Measurements from ENCODE around the gene LRFN3.
A peak's percentile ranks its signal among the peaks of the same experiment; 100 is the strongest.

Gene LRFN3

DNA sequence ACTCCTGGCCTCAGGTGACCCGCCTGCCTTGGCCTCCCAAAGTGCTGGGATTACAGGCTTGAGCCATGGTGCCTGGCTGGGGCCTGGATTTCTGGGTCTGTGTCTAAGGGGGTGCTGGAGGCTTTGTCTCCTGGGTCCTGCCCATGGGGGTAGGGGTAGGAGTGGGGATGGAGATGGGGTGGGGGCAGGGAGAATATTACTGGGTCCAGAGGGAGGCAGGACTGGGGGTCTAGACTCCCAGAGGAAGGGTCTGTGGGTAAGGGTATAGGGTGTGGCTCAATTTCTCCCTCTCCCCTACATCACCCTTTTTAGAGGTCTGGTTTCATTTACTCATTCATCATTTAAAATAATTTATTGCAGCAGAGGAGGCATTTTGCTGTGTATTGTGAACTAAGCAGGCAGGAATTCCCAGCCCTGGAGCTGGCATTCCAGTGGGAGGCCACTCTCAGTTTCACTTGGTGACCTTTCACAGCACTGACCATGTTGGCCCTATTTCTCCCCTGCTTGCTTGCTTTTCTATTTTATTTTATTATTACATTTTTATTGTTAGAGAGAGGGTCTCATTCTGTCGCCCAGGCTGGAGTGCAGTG lies 35.0 kb upstream of the LRFN3 start:
- Histone ChIP-seq H4K20me1 (ENCODE audit: insufficient read depth, low read length) (peaks cover 29% of the 10 kb centered on the region), H3K4me1 (ENCODE audit: low read length) (peaks cover 52% of the 10 kb centered on the region), H2AFZ (ENCODE audit: low read depth, low read length) (no peak overlapping the region), H3K9ac (ENCODE audit: low read length) (peak overlapping the region; percentile 100), H3K36me3 (replicated peaks; ENCODE audit: low read depth, low read length) (peaks cover 26% of the 10 kb centered on the region), H3K27ac (ENCODE audit: low read length) (no peak overlapping the region), H3K4me2 (ENCODE audit: low read length) (peak overlapping the region; percentile 91), H3K27me3 (ENCODE audit: low read depth, low read length) (no peaks in the 10 kb centered on the region), H3K79me2 (ENCODE audit: low read length) (peaks cover 43% of the 10 kb centered on the region), H3K9me3 (ENCODE audit: insufficient read depth, low read length) (no peaks in the 10 kb centered on the region), H3K4me3 (ENCODE audit: low read length) (peak overlapping the region; percentile 98)
- TF ChIP-seq EZH2phosphoT487 (IDR thresholded peaks at IDR 0.05; ENCODE audit: low read depth) (no peak), CTCF (IDR thresholded peaks at IDR 0.05; ENCODE audit: low read depth, low read length) (no peak)

- Histone ChIP-seq H3K36me3 (replicated peaks; ENCODE audit: low read depth, low read length) (peaks cover 17% of the 10 kb centered on the region), H4K20me1 (ENCODE audit: insufficient read depth, low read length) (peaks cover 20% of the 10 kb centered on the region), H3K27me3 (ENCODE audit: low read depth, low read length) (no peaks in the 10 kb centered on the region), H3K79me2 (ENCODE audit: low read length) (peaks cover 37% of the 10 kb centered on the region), H2AFZ (ENCODE audit: low read depth, low read length) (peak within 1 kb of the TSS; percentile 20; the same call in 1 of the 2 replicates), H3K9me3 (ENCODE audit: insufficient read depth, low read length) (no peaks in the 10 kb centered on the region), H3K4me1 (ENCODE audit: low read length) (peaks cover 52% of the 10 kb centered on the region), H3K9ac (ENCODE audit: low read length) (peak within 1 kb of the TSS; percentile 100), H3K4me2 (ENCODE audit: low read length) (peak within 1 kb of the TSS; percentile 91), H3K4me3 (ENCODE audit: low read length) (peak within 1 kb of the TSS; percentile 98), H3K27ac (ENCODE audit: low read length) (peak within 1 kb of the TSS; percentile 16)
- TF ChIP-seq EZH2phosphoT487 (IDR thresholded peaks at IDR 0.05; ENCODE audit: low read depth) (no peak), CTCF (IDR thresholded peaks at IDR 0.05; ENCODE audit: low read depth, low read length) (no peak)
Measured at GRCh38 chr19:35901854-35902661, 34.1 kb upstream of the LRFN3 start, which contains the start of gene HCST. HCST (plus strand) TSS chr19:35902529; CDS start chr19:35902594, 65 bp downstream.

DNA sequence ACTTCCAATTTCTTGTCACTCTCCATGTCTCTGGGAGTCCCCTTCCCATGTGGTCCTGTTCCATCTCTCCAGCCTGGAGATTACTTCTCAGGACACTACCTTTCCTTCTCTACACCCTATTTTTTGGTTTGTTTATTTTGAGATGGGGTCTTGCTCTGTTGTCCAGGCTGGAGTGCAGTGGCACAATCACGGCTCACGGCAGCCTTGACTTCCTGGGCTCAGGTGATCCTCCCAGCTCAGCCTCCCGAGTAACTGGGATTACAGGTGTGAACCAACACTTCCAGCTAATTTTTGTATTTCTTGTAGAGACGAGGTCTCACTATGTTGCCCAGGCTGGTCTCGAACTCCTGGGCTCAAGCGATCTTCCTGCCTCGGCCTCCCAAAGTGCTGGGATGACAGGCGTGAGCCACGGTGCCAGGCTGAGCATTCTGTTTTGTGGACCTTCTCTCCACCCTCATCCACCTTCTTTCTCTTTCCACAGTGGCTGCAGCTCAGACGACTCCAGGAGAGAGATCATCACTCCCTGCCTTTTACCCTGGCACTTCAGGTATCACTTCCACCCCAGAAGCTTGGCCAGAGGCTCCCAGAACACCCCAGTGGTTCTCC lies 33.2 kb upstream of the LRFN3 start:
- peaks cover 13% of the 10 kb centered on the region for H4K20me1 ChIP-seq (ENCODE audit: insufficient read depth, low read length)

More for the DNA sequence above, 33.2 kb upstream of the LRFN3 start:
- no peak for TF ChIP-seq EZH2phosphoT487 (IDR thresholded peaks at IDR 0.05; ENCODE audit: low read depth)
- no peak for TF ChIP-seq CTCF (IDR thresholded peaks at IDR 0.05; ENCODE audit: low read depth, low read length)
- Histone ChIP-seq H3K27me3 (ENCODE audit: low read depth, low read length) (no peaks in the 10 kb centered on the region), H3K4me2 (ENCODE audit: low read length) (peak overlapping the region; percentile 91), H3K79me2 (ENCODE audit: low read length) (peaks cover 30% of the 10 kb centered on the region), H3K36me3 (replicated peaks; ENCODE audit: low read depth, low read length) (peaks cover 10% of the 10 kb centered on the region), H3K9ac (ENCODE audit: low read length) (peak overlapping the region; percentile 67), H3K27ac (ENCODE audit: low read length) (peak overlapping the region; percentile 5), H3K9me3 (ENCODE audit: insufficient read depth, low read length) (no peaks in the 10 kb centered on the region), H3K4me1 (ENCODE audit: low read length) (peaks cover 52% of the 10 kb centered on the region), H3K4me3 (ENCODE audit: low read length) (peak overlapping the region; percentile 73), H2AFZ (ENCODE audit: low read depth, low read length) (peak overlapping the region; percentile 20; the same call in 1 of the 2 replicates)
